ENCODE results near the gene KIFC3.
"Not testable (repeated sequence)": the region's sequence is repeated elsewhere in the genome, so short reads cannot be mapped to it uniquely, and the experiment has no call there.

Gene KIFC3

DNA sequence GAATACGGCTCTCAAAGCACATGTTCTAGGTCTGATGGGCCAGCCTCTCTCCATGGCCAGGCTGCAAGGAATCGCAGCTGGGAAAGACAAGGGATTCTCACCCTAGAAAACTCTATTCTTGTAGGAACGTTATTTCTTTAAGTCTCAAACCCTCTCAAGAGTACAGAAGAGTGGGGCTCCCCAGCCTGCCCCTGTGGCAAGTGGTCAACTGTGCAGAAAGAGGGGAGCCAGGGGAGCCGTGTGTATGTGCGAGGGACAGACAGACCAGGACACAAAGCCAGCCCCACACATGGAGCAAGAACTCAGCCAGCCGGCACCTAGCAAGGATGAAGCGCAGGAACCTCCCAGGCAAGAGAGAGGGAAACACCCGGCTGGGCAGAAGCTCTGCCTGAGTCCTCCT is 16.4 kb downstream of the KIFC3 start:
- TF ChIP-seq JUND (IDR thresholded peaks at IDR 0.05; ENCODE audit: low read depth) = no peak
- in situ Hi-C loops (cut with HindIII; ENCODE audit: low pct_unique_long_range_greater_than_20kb, low sequenced_read_pairs) = no loop called here
- no peak for DNase-seq (ENCODE audit: low read depth in 1 of 2, low spot score in 1 of 2)

DNA sequence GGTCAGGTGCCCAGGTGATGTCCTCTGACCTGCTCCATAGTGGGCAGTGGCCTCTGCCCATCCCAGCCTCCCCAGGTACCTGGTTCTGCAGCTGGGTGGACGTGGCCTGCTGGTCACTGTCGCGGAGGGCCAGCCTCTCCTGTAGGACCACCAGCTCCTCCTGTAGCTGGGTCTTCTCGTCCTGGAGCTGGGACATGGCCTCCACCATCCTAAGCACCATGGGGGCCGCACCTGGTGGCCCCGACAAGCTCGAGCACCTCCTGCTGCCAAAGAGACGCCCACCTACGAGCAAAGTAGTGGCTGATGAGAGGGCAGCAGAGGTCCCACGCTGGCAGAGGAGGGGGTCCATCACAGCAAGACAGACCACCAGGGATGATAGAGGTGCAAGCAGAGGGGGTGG is 16.9 kb downstream of the KIFC3 start:
- no peak for DNase-seq (ENCODE audit: low read depth in 1 of 2, low spot score in 1 of 2)
- in situ Hi-C loops (cut with HindIII; ENCODE audit: low pct_unique_long_range_greater_than_20kb, low sequenced_read_pairs) = no loop called here
- TF ChIP-seq JUND (IDR thresholded peaks at IDR 0.05; ENCODE audit: low read depth) = no peak

DNA sequence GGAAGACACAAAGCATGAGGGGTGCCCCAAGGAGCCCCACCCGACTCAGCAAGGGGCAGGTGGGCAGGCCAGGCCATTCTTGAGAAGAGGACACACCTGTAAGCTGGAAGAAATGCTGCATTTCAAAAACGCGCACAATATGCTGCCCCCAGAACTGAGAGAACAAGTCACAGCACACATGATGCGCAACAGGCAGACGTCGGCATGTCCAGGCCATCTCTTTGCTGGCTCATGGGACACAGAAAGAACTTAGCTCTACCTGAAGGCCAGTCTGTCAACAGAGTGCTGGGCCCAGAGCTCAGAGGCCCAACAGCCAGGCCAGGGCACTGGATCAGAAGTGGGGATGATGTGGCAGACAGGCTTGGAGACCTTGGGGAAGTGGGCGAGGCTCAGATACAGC is 18.0 kb downstream of the KIFC3 start:
- in situ Hi-C loops (cut with HindIII; ENCODE audit: low pct_unique_long_range_greater_than_20kb, low sequenced_read_pairs) = no loop called here
- DNase-seq (ENCODE audit: low read depth in 1 of 2, low spot score in 1 of 2) = no peak
- TF ChIP-seq JUND (IDR thresholded peaks at IDR 0.05; ENCODE audit: low read depth) = no peak

DNA sequence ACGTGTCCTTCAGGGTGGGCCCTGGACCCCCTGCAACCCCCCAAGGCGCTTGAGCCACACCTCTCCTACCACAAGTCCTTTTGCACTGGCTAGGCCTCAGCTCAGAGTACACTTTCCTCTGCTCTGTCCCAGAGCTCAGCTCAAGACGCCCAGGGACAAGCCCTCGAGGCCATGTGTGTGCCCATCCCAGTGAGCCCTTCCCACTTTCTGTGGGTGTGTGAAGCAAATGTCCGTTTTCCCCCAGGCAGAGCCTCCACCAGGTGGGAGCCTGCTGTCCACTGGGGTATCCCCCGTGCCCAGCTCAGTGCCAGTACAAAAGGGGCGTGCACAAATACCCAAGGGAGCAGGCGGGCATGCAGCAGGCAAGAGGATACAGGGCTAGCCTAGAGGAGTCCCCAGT is 18.4 kb downstream of the KIFC3 start:
- in situ Hi-C loops (cut with HindIII; ENCODE audit: low pct_unique_long_range_greater_than_20kb, low sequenced_read_pairs) = no loop called here
- no peak for TF ChIP-seq JUND (IDR thresholded peaks at IDR 0.05; ENCODE audit: low read depth)
- DNase-seq (ENCODE audit: low read depth in 1 of 2, low spot score in 1 of 2) = no peak

DNA sequence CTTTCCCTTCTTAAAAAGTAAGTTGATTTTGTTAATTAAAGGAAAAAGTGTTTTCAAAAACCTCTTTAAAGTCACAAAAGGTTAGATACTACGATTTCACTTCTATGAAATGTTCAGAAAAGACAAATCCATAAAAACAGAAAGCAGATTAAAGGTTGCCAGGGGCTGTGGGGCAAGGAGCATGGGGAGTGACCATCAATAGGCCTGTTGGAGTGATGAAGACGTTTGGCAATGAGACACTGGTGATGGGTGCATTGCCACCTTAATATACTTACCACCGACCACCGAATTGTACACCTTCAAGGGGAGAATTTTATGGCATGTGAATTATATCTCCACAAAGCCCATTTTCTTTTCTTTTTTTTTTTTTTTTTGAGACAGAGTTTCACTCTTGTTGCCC is 19.2 kb downstream of the KIFC3 start:
- TF ChIP-seq JUND (IDR thresholded peaks at IDR 0.05; ENCODE audit: low read depth) = no peak
- in situ Hi-C loops (cut with HindIII; ENCODE audit: low pct_unique_long_range_greater_than_20kb, low sequenced_read_pairs) = no loop called here

DNA sequence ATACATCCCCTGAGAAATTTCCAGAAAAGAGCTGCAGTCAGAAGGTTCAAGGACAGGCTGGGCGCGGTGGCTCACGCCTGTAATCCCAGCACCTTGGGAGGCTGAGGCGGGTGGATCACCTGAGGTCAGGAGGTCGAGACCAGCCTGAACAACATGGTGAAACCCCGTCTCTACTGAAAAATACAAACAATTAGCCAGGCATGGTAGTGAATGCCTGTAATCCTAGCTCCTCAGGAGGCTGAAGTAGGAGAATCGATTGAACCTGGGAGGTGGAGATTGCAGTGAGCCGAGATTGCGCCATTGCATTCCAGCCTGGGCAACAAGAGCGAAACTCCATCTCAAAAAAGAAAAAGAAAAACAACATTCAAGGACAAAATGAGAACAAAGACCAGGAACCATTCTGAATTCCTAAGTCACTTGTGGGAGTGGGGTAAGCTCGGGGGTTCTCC is 19.7 kb downstream of the KIFC3 start:
- in situ Hi-C loops (cut with HindIII; ENCODE audit: low pct_unique_long_range_greater_than_20kb, low sequenced_read_pairs); DNase-seq (ENCODE audit: low read depth in 1 of 2, low spot score in 1 of 2): not testable (repeated sequence)

More for the DNA sequence above, 19.2 kb downstream of the KIFC3 start:
- DNase-seq (ENCODE audit: low read depth in 1 of 2, low spot score in 1 of 2) = no peak

DNA sequence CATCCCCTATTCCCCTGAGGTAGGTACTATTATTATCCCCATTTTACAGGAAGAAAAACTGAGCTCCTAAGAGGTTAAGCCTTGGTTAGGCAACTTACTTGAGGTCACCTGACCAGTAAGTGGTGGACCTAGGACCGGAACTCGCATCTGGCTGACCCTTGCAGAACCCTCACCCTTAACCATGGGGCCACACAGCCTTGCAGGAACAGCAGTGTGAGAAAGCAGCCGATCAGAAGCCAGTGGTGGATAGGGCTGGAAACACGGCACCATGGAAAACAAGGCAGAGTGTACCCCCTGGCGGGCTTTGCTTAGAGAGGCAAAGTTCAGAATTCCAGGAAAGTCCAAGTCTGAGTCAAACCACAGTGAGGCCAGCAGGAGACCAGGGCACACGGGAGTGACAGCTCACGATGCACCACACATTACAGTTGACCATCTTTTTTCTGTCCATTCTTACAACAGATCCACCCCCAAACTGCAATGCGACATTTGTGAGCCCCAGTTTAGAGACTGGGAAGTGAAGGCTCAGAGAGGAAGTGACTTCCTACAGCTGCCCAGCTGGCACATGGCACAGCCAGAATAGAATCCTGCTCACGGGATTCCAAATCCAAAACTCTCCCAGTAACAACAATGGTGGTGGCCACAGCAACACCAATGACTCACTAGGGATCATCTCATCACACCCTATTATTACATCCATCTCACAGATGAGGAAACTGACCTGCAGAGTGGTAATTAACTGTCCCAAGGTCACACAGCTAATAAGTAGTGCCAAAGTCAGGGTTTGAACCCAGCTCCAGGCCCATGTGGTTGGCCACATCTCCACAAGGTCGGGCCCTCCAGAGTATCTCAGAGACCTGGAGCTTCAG is 20.3 kb downstream of the KIFC3 start:
- no peak for TF ChIP-seq JUND (IDR thresholded peaks at IDR 0.05; ENCODE audit: low read depth)
- in situ Hi-C loops (cut with HindIII; ENCODE audit: low pct_unique_long_range_greater_than_20kb, low sequenced_read_pairs) = no loop called here
- DNase-seq (ENCODE audit: low read depth in 1 of 2, low spot score in 1 of 2) = no peak

DNA sequence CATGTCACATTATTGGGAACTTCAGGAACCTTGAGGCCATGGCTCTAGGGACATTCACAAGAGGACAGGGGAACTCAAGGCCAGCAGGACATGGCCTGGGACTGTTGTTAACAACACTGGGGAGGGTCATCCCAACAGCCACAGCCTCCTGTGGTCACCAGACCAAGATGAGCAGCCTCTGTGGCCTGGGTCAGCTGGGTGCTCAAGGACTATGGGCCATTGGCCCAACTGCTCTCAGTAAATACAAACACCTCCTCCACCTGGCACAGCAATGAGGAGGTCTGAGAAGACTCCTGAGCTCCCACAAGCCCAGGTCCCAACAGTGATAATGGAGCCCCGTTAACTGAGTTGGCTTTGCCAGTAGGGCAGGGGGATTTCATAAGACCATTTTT is 20.9 kb downstream of the KIFC3 start:
- in situ Hi-C loops (cut with HindIII; ENCODE audit: low pct_unique_long_range_greater_than_20kb, low sequenced_read_pairs) = no loop called here
- no peak for DNase-seq (ENCODE audit: low read depth in 1 of 2, low spot score in 1 of 2)
- TF ChIP-seq JUND (IDR thresholded peaks at IDR 0.05; ENCODE audit: low read depth) = no peak

DNA sequence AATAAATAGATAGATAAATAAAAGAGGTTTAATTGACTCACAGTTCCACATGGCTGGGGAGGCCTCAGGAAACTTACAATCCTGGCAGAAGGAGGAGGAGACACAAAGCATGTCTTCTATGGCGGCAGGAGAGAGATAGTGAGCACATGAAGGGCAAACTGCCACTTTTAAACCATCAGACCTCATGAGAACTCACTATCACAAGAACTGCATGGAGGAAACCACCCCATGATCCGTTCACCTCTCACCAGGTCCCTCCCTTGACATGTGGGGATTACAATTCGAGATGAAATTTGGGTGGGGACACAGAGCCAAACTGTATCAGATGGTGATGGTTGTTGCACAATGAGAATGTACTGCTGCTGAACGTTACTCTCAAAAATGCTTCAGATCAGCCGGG is 22.5 kb downstream of the KIFC3 start:
- in situ Hi-C loops (cut with HindIII; ENCODE audit: low pct_unique_long_range_greater_than_20kb, low sequenced_read_pairs); DNase-seq (ENCODE audit: low read depth in 1 of 2, low spot score in 1 of 2): not testable (repeated sequence)

DNA sequence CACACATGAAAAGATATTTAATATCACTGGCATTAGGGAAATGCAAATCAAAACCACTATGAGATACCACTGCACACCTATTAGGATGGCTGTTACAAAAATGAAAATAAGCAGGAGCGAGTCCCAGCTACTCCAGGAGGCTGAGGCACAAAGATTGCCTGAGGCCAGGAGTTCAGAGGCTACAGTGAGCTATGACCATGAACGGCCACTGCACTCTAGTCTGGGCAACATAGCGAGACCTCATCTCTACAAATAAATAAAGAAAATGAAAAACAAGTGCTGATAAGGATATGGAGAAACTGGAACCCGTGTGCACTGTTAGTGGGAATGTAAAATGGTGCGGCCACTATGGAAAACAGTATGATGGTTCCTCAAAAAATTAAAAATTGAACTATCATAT is 23.6 kb downstream of the KIFC3 start:
- no peak for TF ChIP-seq JUND (IDR thresholded peaks at IDR 0.05; ENCODE audit: low read depth)
- in situ Hi-C loops (cut with HindIII; ENCODE audit: low pct_unique_long_range_greater_than_20kb, low sequenced_read_pairs) = no loop called here
- DNase-seq (ENCODE audit: low read depth in 1 of 2, low spot score in 1 of 2) = no peak

DNA sequence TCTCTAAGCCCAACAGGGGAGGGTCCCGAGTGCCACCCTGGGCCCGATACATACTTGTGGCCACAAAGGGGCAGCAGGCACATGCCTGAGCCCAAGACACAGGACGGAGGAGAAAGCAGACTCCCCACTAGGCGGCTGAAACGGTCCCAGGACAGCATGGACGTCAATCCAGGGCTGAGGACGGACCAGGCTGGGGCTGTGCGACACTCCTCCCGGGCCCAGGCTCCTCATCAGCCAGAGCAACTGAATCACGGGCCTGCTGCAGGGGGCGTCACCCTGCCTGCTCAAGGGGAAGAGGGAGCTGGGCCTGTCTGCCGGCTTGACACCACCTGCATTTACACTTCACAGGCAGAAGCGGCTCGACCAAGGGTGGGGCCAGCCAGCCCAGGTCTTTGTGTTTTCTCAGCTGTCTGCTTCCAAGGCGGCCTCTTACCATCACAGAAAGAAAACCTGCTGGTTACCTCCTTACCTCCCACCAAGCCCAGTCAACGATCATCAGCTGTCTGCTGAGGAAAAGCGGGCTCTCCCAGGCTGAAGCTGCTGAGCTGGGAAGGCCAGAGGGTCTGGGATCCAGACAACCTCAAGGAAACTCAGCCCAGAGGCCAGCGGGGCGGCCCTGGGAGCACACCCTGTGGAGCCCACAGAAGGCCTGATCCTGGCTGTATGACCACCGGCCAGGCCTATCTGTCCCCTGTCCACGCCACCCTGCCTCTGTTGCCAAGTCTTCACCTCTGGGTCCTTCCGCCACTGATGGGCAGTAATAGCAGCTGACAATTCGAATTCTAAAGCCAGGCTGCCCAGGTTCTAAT is 26.4 kb downstream of the KIFC3 start:
- no peak for TF ChIP-seq JUND (IDR thresholded peaks at IDR 0.05; ENCODE audit: low read depth)
- peak in 1 of 2 experiments; percentile 19 for DNase-seq (ENCODE audit: low read depth in 1 of 2, low spot score in 1 of 2)
- in situ Hi-C loops (cut with HindIII; ENCODE audit: low pct_unique_long_range_greater_than_20kb, low sequenced_read_pairs) = no loop called here

DNA sequence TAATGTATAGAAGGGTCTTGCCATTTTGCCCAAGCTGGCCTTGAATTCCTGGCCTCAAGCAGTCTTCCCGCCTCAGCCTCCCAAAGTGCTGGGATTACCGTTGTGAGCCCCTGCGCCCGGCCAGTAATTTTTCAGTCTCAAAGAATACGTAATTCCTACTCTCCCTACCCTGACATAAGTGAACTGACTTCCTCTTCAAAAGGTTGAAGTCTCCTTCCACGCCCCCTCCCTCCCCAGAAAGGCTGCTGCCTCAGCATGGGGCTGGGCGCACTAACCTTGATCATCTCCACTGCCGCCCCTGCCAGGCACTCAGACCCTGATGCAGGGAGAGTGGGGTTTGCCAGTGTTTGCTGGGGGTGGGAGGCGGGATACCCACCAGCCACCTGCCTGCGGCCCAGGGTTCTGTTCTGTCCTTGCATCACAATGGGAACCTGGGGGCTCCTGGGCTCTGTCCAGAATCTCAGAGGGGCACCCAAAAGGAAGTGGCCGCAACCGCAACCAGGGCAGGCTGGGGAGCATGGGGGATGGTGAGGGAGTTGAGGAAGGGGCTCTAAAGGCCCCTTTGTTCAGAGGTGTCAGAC is 27.5 kb downstream of the KIFC3 start:
- TF ChIP-seq JUND (IDR thresholded peaks at IDR 0.05; ENCODE audit: low read depth) = no peak
- no peak for DNase-seq (ENCODE audit: low read depth in 1 of 2, low spot score in 1 of 2)
- in situ Hi-C loops (cut with HindIII; ENCODE audit: low pct_unique_long_range_greater_than_20kb, low sequenced_read_pairs) = no loop called here

All from T47D (cell line).